HepG2 (cell line): Measurements from ENCODE around the gene COBL. TPM values are rescaled to one million over a fixed set of nuclear protein-coding genes. Genes with fewer than 3 reads are reported as not detected.

Experiments used
- AGO2 ChIP-seq: fragments of 200-400 bp; formaldehyde crosslinking; optimal IDR thresholded peaks from 2 replicates; pipeline ENCODE3; 2017; ENCODE audit warnings: mild to moderate bottlenecking, low read depth, low read length, moderate library complexity
- ATF1 ChIP-seq: IDR thresholded peaks from 2 replicates; pipeline ENCODE4 v1.6.1; 2016; ENCODE audit warnings: mild to moderate bottlenecking, control low read depth
- BHLHE40 ChIP-seq: IDR thresholded peaks from 2 replicates; pipeline ENCODE4 v1.6.1; 2011; ENCODE audit warnings: low read length, improper control_type of control experiment
- DMTF1 ChIP-seq: sonication (generic); formaldehyde crosslinking; IDR thresholded peaks from 2 replicates; pipeline ENCODE4 v1.4.0; 2020; ENCODE audit warnings: mild to moderate bottlenecking, missing genetic modification reagents
- HCFC1 ChIP-seq: fragments of 150-350 bp; IDR thresholded peaks from 2 replicates; pipeline ENCODE4 v1.6.1; 2014; ENCODE audit warnings: low read depth, low read length
- PATZ1 ChIP-seq: sonication (generic); formaldehyde crosslinking; IDR thresholded peaks from 2 replicates; pipeline ENCODE4 v1.4.0; 2020; ENCODE audit warnings: missing genetic modification reagents
- RFX5 ChIP-seq: IDR thresholded peaks from 2 replicates; pipeline ENCODE4 v1.6.1; 2011; ENCODE audit warnings: low read depth, low read length, improper control_type of control experiment
- TCF7 ChIP-seq: sonication (generic); IDR thresholded peaks from 2 replicates; pipeline ENCODE4 v1.6.1; 2016; ENCODE audit warnings: antibody characterized with exemption, low read depth
- TP53 ChIP-seq: sonication (generic); formaldehyde crosslinking; conservative IDR thresholded peaks from 2 replicates; pipeline ENCODE4 v1.4.0; 2020; ENCODE audit warnings: missing genetic modification reagents
- TRIM24 ChIP-seq: sonication (generic); formaldehyde crosslinking; IDR thresholded peaks from 2 replicates; pipeline ENCODE4 v1.8.0; 2022; ENCODE audit warnings: mild to moderate bottlenecking, missing genetic modification reagents
- USF2 ChIP-seq, 2 experiments: sonication (generic) in 1 of 2; formaldehyde crosslinking in 1 of 2; IDR thresholded peaks; 2 replicates each; pipeline versions ENCODE4 v1.5.1 to v1.6.1; 2011 to 2020; ENCODE audit warnings: borderline replicate concordance in 1 of 2, low read depth in 1 of 2, low read length in 1 of 2, mild to moderate bottlenecking in 1 of 2, missing genetic modification reagents in 1 of 2, moderate library complexity in 1 of 2
- ZNF512B ChIP-seq: sonication (generic); formaldehyde crosslinking; IDR thresholded peaks from 2 replicates; pipeline ENCODE4 v1.5.1; 2020; ENCODE audit warnings: missing genetic modification reagents, mild to moderate bottlenecking, borderline replicate concordance
- ZNF552 ChIP-seq: sonication (generic); formaldehyde crosslinking; IDR thresholded peaks from 2 replicates; pipeline ENCODE4 v1.9.0; 2022; ENCODE audit warnings: missing genetic modification reagents, mild to moderate bottlenecking, borderline replicate concordance
- ZNF597 ChIP-seq: sonication (generic); formaldehyde crosslinking; IDR thresholded peaks from 2 replicates; pipeline ENCODE4 v1.5.0; 2020; ENCODE audit warnings: missing genetic modification reagents
- polyA plus RNA-seq, 8 experiments: library from polyadenylated mRNA; depleted of rRNA in 3 of 8; stranded (reverse) in 7 of 8; unstranded in 1 of 8; fragments of >200 nt; fragmentation: Illumina TruSeq in 4 of 8; extraction: Trizol in 4 of 8; gene quantifications; 2 replicates each; pipeline versions ENCODE4 v1.2.1 to v1.2.3, GENCODE V29; 2011 to 2016; ENCODE audit warnings: low read depth in 4 of 8, missing spikeins in 1 of 8, mixed read lengths in 1 of 8; ENCODE audit not compliant: insufficient read depth in 1 of 8
- total RNA-seq, 5 experiments: library from RNA; depleted of rRNA; stranded (reverse); fragments of >200 nt; fragmentation: Illumina TruSeq; extraction: Trizol; gene quantifications; 2 replicates each; pipeline ENCODE4 v1.2.3, GENCODE V29; 2016; ENCODE audit warnings: low read depth in 1 of 5

Gene COBL
- total and polyA plus RNA-seq, 2 of the 13 experiments (the other 11 are each of a cell fraction or from before 2014, with no cell fraction given) = 3.8 to 4.9 TPM

GRCh38 chr7:51265066-51265907 lies 51.3 kb downstream of the COBL start (continued):
- TF ChIP-seq AGO2 (no peak), PATZ1 (CRISPR knock-in tag) (peak; percentile 56), TRIM24 (CRISPR knock-in tag) (no peak), RFX5 (no peak), BHLHE40 (no peak), ZNF597 (no peak), ZNF512B (CRISPR knock-in tag) (no peak), TP53 (CRISPR knock-in tag) (no peak), DMTF1 (CRISPR knock-in tag) (no peak), USF2 (IDR thresholded peaks at IDR 0.05; ENCODE audit: low read depth, low read length) (no peak), USF2 (CRISPR knock-in tag; IDR thresholded peaks at IDR 0.05; ENCODE audit: borderline replicate concordance) (peak; percentile 17; the same call in 1 of the 2 replicates), ATF1 (0 out of 2 replicates have a peak, but pooled peaks have one; percentile 20), ZNF552 (CRISPR knock-in tag) (no peak), TCF7 (no peak), HCFC1 (no peak)
